GM23248 (cell line): ENCODE results near the gene INTS11. TPM values are rescaled to one million over a fixed set of nuclear protein-coding genes. Genes with fewer than 3 reads are reported as not detected.

Experiments used
- DNase-seq: peaks from one replicate; pipeline ENCODE4 v3.0.0-alpha.2; 2015
- H2AFZ ChIP-seq: fragments of 200-600 bp; sonication (generic); 2 replicates; pipeline ENCODE4 v1.6.1; 2016; ENCODE audit warnings: antibody characterized with exemption
- H3F3A ChIP-seq: fragments of 200-600 bp; sonication (generic); 2 replicates; pipeline ENCODE4 v1.6.1; 2016; ENCODE audit warnings: mild to moderate bottlenecking, antibody characterized with exemption, mixed run types; ENCODE audit not compliant: insufficient read depth
- H3K27ac ChIP-seq: fragments of 200-600 bp; sonication (generic); 2 replicates; pipeline ENCODE4 v1.5.1; 2016; ENCODE audit warnings: mild to moderate bottlenecking
- H3K27me3 ChIP-seq: fragments of 200-600 bp; sonication (generic); replicated peaks from 2 replicates; pipeline ENCODE4 v1.6.1; 2016; ENCODE audit warnings: mild to moderate bottlenecking; ENCODE audit not compliant: insufficient read depth
- H3K36me3 ChIP-seq: fragments of 200-600 bp; sonication (generic); 2 replicates; pipeline ENCODE4 v1.6.1; 2016; ENCODE audit warnings: low read depth, mild to moderate bottlenecking
- H3K4me1 ChIP-seq: fragments of 200-600 bp; sonication (generic); 2 replicates; pipeline ENCODE4 v1.6.1; 2016; ENCODE audit warnings: mild to moderate bottlenecking; ENCODE audit not compliant: insufficient read depth
- H3K4me2 ChIP-seq: fragments of 200-600 bp; sonication (generic); one replicate; pipeline ENCODE4 v1.6.1; 2016; ENCODE audit warnings: mild to moderate bottlenecking; ENCODE audit not compliant: unreplicated experiment
- H3K4me3 ChIP-seq: fragments of 200-600 bp; sonication (generic); 2 replicates; pipeline ENCODE4 v1.5.1; 2016; ENCODE audit warnings: mild to moderate bottlenecking
- H3K79me2 ChIP-seq: fragments of 200-600 bp; sonication (generic); 2 replicates; pipeline ENCODE4 v1.6.1; 2016; ENCODE audit warnings: mild to moderate bottlenecking; ENCODE audit not compliant: insufficient read depth
- H3K9ac ChIP-seq: fragments of 200-600 bp; sonication (generic); 2 replicates; pipeline ENCODE4 v1.6.1; 2016; ENCODE audit warnings: mild to moderate bottlenecking
- H3K9me2 ChIP-seq: fragments of 200-600 bp; sonication (generic); 2 replicates; pipeline ENCODE4 v1.6.1; 2016; ENCODE audit warnings: mixed run types, mild to moderate bottlenecking, moderate library complexity; ENCODE audit not compliant: insufficient read depth
- H3K9me3 ChIP-seq: fragments of 200-600 bp; sonication (generic); one replicate; pipeline ENCODE4 v1.6.1; 2017; ENCODE audit warnings: low read depth
- H4K20me1 ChIP-seq: fragments of 200-600 bp; sonication (generic); 2 replicates; pipeline ENCODE4 v1.6.0; 2016; ENCODE audit not compliant: insufficient read depth
- EZH2 ChIP-seq: fragments of 200-600 bp; sonication (generic); IDR thresholded peaks from 2 replicates; pipeline ENCODE4 v1.6.1; 2018; ENCODE audit warnings: antibody characterized with exemption, mild to moderate bottlenecking; ENCODE audit not compliant: insufficient read depth, poor library complexity, severe bottlenecking
- EZH2phosphoT487 ChIP-seq: fragments of 200-600 bp; sonication (generic); IDR thresholded peaks from 2 replicates; pipeline ENCODE4 v1.6.1; 2018; ENCODE audit warnings: antibody characterized with exemption, moderate library complexity, mild to moderate bottlenecking, low read depth; ENCODE audit not compliant: insufficient read depth
- WGBS, 2 experiments: methylation state at CpG; one replicate each; pipeline ENCODE4 v1.1.6; 2015 to 2017; ENCODE audit warnings: low lambda C conversion rate in 2 of 2, low coverage in 1 of 2; ENCODE audit errors: missing lambda C conversion rate in 2 of 2; 5-methylcytosine and 5-hydroxymethylcytosine counted together
- in situ Hi-C: fragments of 300-500 bp; cut with MboI; formaldehyde crosslinking; loops from 2 replicates; pipeline ENCODE4 v1.15.0; 2020
- polyA plus RNA-seq: library from polyadenylated mRNA; unstranded; fragments of >200 nt; fragmentation: Nextera tagmentation; extraction: Ambion mirVana; gene quantifications from 2 replicates; pipeline ENCODE4 v1.2.1, GENCODE V29; 2016
- total RNA-seq: library from RNA; depleted of rRNA; stranded (reverse); fragments of >200 nt; shearing (Covaris generic); gene quantifications from 2 replicates; pipeline ENCODE4 v1.2.3, GENCODE V29; 2014

INTS11 gene
- total and polyA plus RNA-seq, 2 experiments from 2014 or later: 70.2 to 90.0 TPM

GRCh38 chr1:1359308-1359663 is 34.8 kb upstream of the INTS11 start:
- Histone ChIP-seq H3K4me1 (peaks cover 36% of the 10 kb centered on the region), H4K20me1 (no peaks in the 10 kb centered on the region), H3K27ac (peak overlapping the region; percentile 99), H3F3A (peaks cover 28% of the 10 kb centered on the region), H3K27me3 (no peaks in the 10 kb centered on the region), H3K9me3 (no peaks in the 10 kb centered on the region), H3K36me3 (peaks cover 1% of the 10 kb centered on the region; the same call in 1 of the 2 replicates), H3K4me3 (peak overlapping the region; percentile 94), H2AFZ (no peak overlapping the region), H3K9me2 (no peaks in the 10 kb centered on the region), H3K4me2 (peak overlapping the region; percentile 80), H3K9ac (peak overlapping the region; percentile 96), H3K79me2 (peaks cover 50% of the 10 kb centered on the region)
- in situ Hi-C loops: no loop called here
- WGBS, 2 experiments: 4% methylated on average over 6 of the region's 6 CpGs
- DNase-seq: peak; percentile 87
- TF ChIP-seq EZH2phosphoT487 (no peak), EZH2 (no peak)

GRCh38 chr1:1358433-1359271 is 34.2 kb upstream of the INTS11 start, which contains the start of gene MXRA8:
Gene MXRA8 (minus strand): TSS chr1:1358555. CDS start chr1:1358504, 51 bp downstream.
- Histone ChIP-seq H3K4me2 (peak within 1 kb of the TSS; percentile 80), H3K27ac (peak within 1 kb of the TSS; percentile 99), H3K9me3 (no peaks in the 10 kb centered on the region), H3K9ac (peak within 1 kb of the TSS; percentile 96), H3K27me3 (no peaks in the 10 kb centered on the region), H3K9me2 (no peaks in the 10 kb centered on the region), H3K4me3 (peak within 1 kb of the TSS; percentile 94), H4K20me1 (no peaks in the 10 kb centered on the region; the same call in 1 of the 2 replicates), H3F3A (peaks cover 34% of the 10 kb centered on the region), H3K79me2 (peaks cover 57% of the 10 kb centered on the region), H3K36me3 (peaks cover 6% of the 10 kb centered on the region; the same call in 1 of the 2 replicates), H2AFZ (no peak within 1 kb of the TSS), H3K4me1 (peaks cover 36% of the 10 kb centered on the region)
- TF ChIP-seq EZH2phosphoT487 (no peak), EZH2 (no peak)
- in situ Hi-C loops: no loop called here
- peak; percentile 94 for DNase-seq
- 2 to 4% methylated on average over 21 to 23 of the region's 29 CpGs for WGBS, 2 experiments

- in situ Hi-C loops: no loop called here
- H3K36me3 ChIP-seq: peaks cover 6% of the 10 kb centered on the region; the same call in 1 of the 2 replicates
- peak; percentile 73 for DNase-seq
- H3K9me3 ChIP-seq: no peaks in the 10 kb centered on the region
- 0% methylated on average over 17 of the region's 18 CpGs for WGBS, 2 experiments
- no peak for TF ChIP-seq EZH2
- no peak for TF ChIP-seq EZH2phosphoT487
- no peaks in the 10 kb centered on the region; the same call in 1 of the 2 replicates for H4K20me1 ChIP-seq
- peaks cover 38% of the 10 kb centered on the region for H3K4me1 ChIP-seq
- no peak overlapping the region for H2AFZ ChIP-seq
- peak overlapping the region; percentile 94 for H3K4me3 ChIP-seq
- peak overlapping the region; percentile 80 for H3K4me2 ChIP-seq
- H3K9ac ChIP-seq: peak overlapping the region; percentile 96
- H3K27me3 ChIP-seq: no peaks in the 10 kb centered on the region
- peaks cover 64% of the 10 kb centered on the region for H3K79me2 ChIP-seq
- H3K9me2 ChIP-seq: no peaks in the 10 kb centered on the region
- peaks cover 41% of the 10 kb centered on the region for H3F3A ChIP-seq
- H3K27ac ChIP-seq: peak overlapping the region; percentile 99
These were observed 33.5 kb upstream of the INTS11 start for GRCh38 chr1:1357871-1358432.

- Histone ChIP-seq H3K4me3 (peak overlapping the region; percentile 94), H3K9ac (peak overlapping the region; percentile 96), H3K27me3 (no peaks in the 10 kb centered on the region), H4K20me1 (no peaks in the 10 kb centered on the region; the same call in 1 of the 2 replicates), H3K79me2 (peaks cover 74% of the 10 kb centered on the region), H3K36me3 (peaks cover 6% of the 10 kb centered on the region; the same call in 1 of the 2 replicates), H3F3A (peaks cover 47% of the 10 kb centered on the region), H2AFZ (no peak overlapping the region), H3K4me2 (peak overlapping the region; percentile 80), H3K4me1 (peaks cover 43% of the 10 kb centered on the region), H3K9me3 (no peaks in the 10 kb centered on the region), H3K9me2 (no peaks in the 10 kb centered on the region), H3K27ac (peak overlapping the region; percentile 99)
- TF ChIP-seq EZH2phosphoT487: no peak
- no peak for TF ChIP-seq EZH2
- peak; percentile 61 for DNase-seq
- in situ Hi-C loops: no loop called here
- 5 to 8% methylated on average over 17 to 26 of the region's 26 CpGs for WGBS, 2 experiments
These were observed 32.4 kb upstream of the INTS11 start for GRCh38 chr1:1356796-1357401.
